GM10266 (cell line): ENCODE data around the gene DPH6.
"Not testable (repeated sequence)": the region's sequence is repeated elsewhere in the genome, so short reads cannot be mapped to it uniquely, and the experiment has no call there.

Experiments used
- DNase-seq: peaks from one replicate; pipeline ENCODE4 v3.0.0; 2012; ENCODE audit errors: extremely low spot score
- TF ChIP-seq, protein P1 (sequence below): IDR thresholded peaks from 2 replicates; pipeline ENCODE4 v1.5.1; 2012; ENCODE audit warnings: mild to moderate bottlenecking, low read depth; ENCODE audit not compliant: control insufficient read depth, insufficient read depth; ENCODE audit errors: missing control alignments

The DPH6 gene

DNA sequence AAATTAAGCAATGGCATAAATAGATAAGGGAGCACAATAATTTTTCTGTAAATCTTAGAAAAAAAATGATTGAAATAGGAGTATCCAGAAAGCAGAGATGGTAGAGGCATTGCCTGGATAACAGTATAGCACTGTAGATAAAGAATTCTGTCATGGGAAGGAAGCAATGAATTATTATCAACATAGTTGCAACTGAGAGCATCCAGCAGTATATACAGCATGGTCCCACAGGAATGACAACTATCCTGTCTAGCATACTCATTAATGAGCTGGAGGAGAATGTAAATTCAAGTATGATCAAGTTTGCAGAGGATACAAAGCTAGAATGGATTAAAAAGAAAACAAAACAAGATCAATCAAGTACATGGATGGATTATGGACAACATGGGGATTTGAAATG is 90.8 kb downstream of the DPH6 start:
- TF ChIP-seq, protein P1, sequence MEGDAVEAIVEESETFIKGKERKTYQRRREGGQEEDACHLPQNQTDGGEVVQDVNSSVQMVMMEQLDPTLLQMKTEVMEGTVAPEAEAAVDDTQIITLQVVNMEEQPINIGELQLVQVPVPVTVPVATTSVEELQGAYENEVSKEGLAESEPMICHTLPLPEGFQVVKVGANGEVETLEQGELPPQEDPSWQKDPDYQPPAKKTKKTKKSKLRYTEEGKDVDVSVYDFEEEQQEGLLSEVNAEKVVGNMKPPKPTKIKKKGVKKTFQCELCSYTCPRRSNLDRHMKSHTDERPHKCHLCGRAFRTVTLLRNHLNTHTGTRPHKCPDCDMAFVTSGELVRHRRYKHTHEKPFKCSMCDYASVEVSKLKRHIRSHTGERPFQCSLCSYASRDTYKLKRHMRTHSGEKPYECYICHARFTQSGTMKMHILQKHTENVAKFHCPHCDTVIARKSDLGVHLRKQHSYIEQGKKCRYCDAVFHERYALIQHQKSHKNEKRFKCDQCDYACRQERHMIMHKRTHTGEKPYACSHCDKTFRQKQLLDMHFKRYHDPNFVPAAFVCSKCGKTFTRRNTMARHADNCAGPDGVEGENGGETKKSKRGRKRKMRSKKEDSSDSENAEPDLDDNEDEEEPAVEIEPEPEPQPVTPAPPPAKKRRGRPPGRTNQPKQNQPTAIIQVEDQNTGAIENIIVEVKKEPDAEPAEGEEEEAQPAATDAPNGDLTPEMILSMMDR, result no peak
- no peak for DNase-seq

DNA sequence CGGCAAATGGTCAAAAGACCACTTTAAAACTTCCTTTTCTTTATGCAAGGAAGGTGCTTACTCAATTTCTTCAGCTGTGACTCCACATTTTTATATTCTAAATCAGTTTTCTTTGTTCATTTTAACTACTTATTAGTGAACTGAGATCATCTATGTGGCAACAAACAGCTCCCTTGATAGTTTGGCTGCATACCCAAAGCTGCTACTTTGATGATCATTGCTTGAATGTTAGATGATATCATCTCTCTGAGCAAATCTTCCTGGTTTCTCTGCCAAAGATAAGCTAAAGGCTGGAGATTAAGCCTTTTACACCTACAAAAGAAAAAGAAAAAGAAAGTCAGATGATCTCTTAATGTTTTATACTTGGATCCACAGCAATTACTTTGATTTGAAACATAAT is 95.5 kb downstream of the DPH6 start:
- TF ChIP-seq, protein P1, result no peak
- no peak for DNase-seq

DNA sequence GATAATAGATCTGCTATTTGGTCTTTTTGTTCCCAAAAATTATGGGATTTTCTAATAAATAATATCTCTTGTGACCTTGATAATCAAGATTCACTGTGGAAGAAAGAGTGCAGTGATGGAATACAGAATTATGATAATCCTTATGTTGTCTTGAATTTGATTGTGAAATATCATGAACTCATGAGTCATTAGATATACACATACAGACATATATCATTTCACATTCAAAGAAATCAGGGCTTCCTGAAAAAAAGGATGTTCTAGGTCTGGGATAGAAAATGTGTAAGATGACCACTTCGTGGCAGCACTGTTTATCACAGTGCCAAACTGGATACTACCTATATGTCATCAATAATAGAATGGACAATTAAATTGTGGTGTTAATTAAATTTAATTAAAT is 97.7 kb downstream of the DPH6 start:
- TF ChIP-seq, protein P1, result no peak
- no peak for DNase-seq

DNA sequence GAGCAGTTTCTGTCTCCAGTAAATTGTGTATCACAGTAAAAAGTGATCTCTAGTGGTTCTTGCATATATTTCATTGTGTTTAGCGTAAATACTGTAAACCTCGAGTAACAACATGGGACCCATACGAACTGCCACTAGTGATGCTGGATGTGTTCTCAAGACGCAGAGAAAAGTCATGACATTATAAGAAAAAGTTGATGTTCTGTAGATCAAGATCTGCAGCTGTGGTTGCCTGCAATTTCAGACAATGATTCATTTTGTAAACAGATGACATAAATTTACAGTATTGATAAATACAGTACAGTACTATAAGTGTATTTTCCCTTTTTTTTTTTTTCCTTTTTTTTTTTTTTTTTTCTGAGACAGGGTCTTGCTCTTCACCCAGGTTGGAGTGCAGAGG is 100.1 kb downstream of the DPH6 start:
- TF ChIP-seq, protein P1, result no peak
- DNase-seq, result no peak

DNA sequence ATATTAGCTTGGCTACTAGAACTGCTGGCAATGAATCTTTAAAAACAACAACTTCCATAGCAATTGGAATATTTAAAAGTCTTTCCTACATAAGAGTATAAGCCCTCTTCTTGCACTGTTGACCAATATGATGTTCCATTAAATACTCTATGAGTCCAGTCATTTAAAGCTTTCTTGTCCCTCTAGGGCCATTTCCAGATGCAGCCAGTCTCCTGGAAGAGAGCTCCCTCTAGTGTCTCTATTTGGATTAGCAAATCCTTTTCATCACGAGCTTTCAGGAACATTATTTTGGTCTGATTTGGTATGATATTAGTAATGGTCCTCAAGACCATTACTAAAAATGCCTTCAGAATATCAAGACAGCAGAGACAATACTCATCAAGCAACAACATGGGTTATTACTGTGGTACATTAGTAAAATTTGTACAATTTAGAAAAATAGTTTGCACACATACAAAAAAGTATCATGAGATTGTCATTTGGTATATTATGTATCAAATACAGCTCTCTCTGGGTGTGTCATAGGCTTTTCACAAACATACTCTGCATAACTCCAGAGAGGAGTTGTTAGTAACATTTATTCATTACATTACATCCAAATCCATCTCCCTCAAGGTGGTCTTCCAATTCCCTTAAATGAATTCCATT is 101.3 kb downstream of the DPH6 start:
- TF ChIP-seq, protein P1, result peak; percentile 62
- DNase-seq, result peak; percentile 45

DNA sequence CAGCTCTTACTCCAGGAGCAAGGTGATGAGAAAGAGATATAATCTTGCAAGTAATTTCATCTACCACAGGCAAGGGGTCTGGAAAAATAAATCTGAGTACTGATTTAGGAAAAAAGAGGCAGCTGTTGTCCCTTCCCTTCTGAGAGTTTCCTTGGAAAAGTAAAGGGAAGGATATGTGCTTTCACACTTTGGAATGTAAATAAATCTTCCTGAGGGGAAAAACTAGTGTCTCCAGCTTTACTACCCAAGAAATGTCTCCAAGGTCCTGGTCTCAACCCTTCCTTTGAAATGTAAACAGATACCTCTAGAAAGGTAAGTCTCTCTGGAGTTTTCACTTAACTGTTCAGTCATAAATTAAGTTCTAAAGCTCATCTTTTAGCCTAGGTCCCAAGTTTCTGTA is 102.6 kb downstream of the DPH6 start:
- TF ChIP-seq, protein P1, result no peak
- DNase-seq, result no peak

DNA sequence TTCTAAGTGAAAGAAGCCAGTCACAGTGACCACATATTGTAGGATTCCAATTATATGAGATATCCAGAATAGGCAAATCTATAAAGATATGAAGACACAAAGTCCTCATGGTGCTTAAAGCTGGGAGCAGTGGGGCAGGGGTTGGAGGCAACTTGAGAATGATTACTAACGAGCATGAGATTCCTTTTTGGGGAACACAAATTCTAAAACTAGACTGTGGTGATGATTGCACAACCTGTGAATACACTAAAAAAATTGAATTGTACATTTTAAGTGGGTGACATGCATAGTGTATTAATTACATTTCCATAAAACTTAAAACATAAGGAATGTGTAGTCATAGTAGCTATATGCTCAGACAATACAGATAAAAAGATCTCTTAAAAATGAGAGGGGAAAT is 103.2 kb downstream of the DPH6 start:
- no peak for DNase-seq
- TF ChIP-seq, protein P1, result no peak

DNA sequence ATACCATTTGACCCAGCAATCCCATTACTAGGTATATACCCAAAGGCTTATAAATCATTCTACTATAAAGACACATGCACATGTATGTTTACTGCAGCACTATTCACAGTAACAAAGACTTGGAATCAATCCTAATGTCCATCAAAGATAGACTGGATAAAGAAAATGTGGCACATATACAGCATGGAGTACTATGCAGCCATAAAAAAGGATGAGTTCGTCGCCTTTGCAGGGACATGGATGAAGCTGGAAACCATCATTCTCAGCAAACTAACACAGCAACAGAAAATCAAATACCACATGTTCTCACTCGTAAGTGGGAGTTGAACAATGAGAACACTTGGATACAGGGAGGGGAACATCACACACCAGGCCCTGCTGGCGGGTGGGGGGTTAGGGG is 104.7 kb downstream of the DPH6 start:
- DNase-seq, result not testable (repeated sequence)
